LHCN-M2 (cell line): ENCODE data around the gene DPP10. TPM values are rescaled to one million over a fixed set of nuclear protein-coding genes. Genes with fewer than 3 reads are reported as not detected.
"Not testable (repeated sequence)": the region's sequence is repeated elsewhere in the genome, so short reads cannot be mapped to it uniquely, and the experiment has no call there.

Experiments
- DNase-seq: peaks from one replicate; pipeline ENCODE4 v3.0.0-alpha.2; 2012; ENCODE audit warnings: low read depth
- total RNA-seq: library from RNA; depleted of rRNA; stranded (reverse); fragments of >200 nt; gene quantifications from 2 replicates; pipeline ENCODE4 v1.2.3, GENCODE V29; 2014

DPP10 gene
- total RNA-seq, 1 experiment from 2014 or later: not detected

DNA sequence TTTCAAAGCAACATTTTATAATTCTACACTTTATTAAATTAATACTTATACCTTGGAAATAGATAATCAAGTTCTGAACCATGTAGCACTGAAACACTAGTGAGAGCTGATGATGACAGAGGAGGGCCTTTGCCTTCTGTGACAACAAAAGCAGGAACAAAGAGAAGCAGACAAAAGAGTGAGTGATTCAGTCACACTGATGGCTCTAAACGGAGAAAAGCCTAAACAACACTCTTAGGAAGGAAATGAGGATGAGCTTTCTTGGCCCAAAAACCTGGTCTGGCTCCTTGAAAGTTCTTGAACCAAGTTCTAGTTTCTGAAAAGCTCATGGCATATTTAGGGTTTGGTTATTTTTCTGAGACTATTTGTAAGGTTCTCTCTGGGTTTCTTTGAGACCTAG is 271.9 kb downstream of the DPP10 start:
- no peak for DNase-seq

DNA sequence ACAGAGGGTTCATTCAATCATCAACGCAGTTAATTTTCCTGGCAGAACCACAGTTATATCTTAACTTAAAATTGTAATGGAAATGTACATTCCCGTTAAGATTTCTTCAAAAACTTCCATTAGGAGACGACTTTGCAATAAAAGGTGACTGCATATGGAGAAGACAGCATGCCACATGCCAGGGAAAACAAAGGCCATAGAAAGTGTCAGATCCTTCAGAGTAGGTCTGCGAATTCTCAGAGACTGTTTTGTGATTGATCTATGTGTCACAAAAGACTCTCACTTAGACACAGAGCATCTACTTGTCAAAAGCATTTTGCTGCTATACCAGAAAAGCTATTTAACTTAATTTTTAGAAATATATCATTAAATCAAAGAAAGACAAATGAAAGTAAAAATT is 274.6 kb downstream of the DPP10 start:
- no peak for DNase-seq

DNA sequence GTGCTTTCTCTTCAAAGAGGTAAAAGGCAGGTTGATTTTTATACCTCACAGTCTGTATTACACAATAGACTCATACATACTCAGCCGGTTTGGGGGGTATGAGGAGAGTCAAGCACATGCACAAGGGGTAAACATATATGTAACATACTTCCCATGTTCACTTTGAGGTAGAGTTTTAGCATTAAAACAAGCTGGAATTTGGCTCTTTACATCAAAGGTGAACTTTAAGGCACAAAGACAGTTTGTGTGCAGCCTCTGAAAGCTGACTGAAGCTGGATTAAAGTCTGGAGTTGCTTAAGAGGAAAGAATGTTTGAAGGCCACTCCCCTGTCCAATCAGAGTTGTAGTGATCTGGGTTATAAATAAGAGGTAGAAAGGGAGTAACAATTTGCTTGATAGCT is 282.0 kb downstream of the DPP10 start:
- DNase-seq: no peak

DNA sequence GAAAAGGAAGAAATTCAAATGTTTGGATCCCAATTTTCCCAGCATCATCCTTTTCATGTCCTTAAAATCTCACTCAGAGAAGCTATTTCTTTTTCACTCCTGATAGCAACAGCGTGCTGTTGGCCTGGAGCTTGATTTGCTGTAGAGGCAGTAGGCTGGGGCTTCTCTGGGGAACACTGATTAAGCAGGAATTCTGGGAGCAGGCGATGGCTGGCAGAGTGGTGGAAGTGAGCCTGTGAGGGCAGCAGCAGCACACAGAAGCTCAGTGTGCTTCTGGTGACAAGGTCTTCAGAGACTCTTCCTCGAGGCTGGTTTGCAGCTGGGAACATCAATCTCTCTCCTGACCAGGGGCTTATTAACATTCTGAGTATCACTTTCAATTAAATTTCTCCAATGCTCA is 284.6 kb downstream of the DPP10 start:
- DNase-seq: no peak

DNA sequence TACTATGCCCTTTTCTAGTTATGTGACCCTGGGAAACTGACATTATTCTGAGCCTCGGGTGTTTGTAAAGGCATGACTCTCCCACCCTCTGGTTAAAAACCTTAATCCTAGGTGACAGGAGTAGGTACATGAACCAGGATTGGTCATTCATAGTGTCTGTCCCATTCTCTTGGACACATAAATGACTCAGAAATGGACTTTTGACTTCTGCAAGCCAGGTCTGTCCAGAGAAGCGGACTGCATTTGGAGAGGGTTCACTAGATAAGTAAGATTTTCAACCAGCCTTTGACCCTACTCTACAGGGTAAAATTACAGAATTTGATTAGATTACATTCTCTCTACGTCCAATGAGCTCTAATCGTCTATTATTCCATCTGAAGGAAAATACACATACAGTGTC is 285.9 kb downstream of the DPP10 start:
- DNase-seq: no peak

DNA sequence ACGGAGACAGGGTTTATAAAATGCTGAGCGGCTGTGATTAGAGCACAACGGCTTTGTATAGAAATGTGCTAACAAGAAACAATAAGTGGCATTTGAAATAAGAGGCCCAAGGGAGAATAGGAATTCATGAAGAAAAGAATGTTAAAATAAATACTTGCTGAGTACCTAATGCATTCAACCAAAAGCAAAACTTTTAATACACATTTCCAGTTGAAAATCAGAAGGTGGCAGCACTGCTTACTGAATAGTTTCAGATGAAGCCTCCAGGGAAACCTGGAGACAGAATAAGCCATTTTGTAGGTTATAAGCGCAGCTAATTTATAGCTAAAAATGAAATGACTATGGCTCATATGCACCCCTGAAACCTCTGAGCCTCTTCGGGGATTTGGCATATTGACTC is 286.6 kb downstream of the DPP10 start:
- DNase-seq: no peak

DNA sequence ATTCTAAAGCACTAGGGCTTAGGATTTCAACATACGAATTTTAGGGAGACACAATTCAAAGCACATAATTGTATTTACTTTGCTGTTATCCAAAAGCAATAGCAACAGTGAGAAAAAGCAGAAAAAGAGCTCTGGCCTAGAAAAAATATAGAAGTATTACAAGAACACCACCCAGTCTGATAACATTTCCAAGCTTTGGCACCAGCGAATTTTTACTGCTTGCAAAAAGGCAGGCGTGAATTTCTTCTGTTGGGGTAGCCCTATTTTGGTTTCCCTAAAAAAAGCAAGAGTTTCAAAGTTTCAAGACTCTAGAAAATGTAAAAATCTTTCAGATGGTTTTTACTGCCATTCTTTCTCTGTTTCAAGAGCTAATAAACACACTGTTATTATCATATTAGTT is 292.7 kb downstream of the DPP10 start:
- DNase-seq: no peak

DNA sequence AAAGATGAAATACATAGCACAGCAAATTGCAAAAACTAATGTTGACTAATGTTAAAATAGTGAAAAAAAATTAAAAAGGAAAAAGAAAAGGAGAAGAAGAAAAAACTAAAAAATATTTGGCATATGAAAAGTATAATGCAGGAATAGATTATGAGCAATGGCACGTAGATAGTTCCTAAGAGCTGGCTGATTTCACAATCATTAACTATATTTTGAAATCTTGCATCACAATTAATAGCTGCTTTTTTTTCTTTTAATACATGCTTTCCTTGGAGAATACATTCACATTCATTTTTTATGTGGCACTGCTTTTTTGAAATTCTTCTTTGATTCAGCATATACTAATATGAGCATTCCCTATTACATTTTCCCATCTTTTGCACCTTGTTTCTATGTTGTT is 299.8 kb downstream of the DPP10 start:
- no peak for DNase-seq

DNA sequence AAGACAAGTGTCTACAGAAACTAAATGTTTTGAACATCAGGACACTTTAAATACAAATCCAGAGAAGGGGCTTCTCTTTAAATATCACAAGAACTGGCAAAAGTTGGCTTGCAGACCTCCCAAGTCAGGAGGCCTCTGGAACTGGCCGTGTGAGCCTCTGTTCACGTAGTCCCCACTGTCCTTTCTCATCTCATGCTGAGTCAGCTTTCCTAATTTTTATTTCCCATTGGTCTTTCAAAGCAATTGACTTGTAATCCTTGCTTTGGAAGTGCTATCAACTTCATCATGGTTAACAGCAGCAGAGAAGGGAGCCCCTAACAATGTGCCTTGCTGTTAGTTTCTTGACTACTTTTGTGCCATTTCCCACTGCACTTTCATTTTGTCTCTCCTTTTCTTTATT is 303.3 kb downstream of the DPP10 start:
- DNase-seq: no peak

DNA sequence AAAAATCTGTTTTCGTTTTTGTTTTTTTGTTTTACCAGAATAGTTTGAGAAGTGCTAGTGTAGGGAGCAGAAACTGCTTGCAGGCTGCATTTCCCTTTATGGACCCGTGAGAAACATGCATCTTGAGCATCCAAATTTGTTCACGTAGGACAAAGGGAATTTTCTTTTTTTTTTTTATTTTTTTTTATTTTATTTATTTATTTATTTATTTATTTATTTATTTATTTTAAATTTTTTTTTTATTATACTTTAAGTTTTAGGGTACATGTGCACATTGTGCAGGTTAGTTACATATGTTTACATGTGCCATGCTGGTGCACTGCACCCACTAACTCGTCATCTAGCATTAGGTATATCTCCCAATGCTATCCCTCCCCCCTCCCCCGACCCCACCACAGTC is 305.7 kb downstream of the DPP10 start:
- DNase-seq: not testable (repeated sequence)

DNA sequence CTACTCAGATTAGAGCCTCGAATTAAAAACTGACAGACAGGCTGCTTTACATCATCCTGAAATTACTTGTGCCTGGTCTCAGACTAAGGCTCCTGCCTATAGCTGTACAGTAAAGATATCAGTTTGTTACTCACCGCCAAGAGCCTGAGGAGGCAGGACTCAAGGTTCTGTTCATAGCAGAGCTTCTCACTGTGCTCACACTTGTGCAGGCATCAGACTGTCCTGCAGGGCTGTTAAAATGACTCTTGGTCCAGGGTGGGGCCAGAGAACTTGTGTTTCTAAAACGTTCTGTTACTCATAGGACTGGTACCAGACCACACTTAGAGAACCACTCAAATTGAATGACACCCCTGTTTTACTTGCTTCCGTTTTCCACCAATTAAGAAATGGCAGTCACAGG is 310.0 kb downstream of the DPP10 start:
- no peak for DNase-seq

DNA sequence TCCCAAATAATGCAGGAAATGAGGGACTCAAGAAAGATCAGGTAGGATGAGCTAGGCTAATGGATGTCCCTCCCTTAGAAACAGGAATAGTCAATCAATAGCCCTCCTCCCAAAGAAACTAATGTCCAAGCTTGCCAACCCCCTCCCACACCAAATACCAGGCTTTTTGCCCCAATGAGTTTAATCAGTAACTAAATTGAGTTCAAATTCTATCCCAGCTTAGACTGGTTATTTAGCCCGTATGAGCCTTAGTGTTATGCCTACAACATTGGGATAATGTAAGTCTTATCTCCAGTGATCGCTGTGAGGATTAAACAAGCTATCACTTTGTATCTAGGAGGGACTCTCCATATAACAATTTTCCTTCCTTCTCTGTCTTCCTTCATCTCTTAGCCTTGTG is 310.7 kb downstream of the DPP10 start:
- no peak for DNase-seq

DNA sequence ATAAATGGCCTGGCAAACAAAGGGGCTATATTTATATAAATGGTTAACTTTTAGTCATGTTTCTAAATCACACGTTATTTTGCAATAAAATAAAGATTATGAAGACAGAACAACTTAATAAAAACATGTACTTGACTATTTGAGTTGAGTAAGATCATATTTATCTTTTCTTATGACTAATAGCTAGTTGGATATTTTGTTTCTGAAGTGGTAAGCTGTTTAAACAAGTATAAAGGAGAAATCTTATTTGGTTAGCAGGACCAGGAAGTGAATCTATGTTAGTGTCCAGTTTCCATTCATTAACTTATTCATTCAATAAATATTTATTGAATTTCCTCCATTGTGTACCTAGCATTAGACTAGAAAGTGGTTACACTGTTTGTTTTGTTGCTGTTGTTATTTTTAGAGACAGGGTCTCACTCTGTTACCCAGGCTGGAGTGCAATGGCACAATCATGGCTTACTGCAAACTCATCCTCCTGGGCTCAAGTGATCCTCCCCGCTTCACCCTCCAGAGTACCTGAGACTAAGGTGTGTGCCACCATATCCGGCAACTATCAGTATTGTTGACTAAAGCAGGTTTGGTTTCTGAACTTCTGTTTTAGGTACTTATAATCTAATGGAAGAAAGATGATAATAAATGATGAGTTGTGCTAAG is 312.6 kb downstream of the DPP10 start:
- no peak for DNase-seq

DNA sequence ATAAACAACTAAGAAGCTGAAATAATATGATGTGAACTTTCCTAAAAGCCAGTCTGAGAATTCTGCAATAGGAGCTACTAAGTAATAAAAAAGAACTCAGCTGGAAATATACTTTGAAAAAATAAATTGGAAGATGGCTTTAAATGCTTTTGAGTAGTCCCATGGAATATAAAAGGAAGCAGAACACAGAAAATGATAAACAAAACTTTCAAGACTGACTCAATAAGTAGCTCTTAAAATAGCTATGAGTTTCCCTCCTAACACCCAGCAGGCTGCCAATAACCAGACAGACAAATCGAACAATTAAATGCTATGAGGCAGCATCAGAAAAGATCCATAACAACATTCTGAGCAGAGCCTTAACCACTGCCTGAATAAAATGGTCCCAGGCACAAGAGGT is 319.9 kb downstream of the DPP10 start:
- no peak for DNase-seq

DNA sequence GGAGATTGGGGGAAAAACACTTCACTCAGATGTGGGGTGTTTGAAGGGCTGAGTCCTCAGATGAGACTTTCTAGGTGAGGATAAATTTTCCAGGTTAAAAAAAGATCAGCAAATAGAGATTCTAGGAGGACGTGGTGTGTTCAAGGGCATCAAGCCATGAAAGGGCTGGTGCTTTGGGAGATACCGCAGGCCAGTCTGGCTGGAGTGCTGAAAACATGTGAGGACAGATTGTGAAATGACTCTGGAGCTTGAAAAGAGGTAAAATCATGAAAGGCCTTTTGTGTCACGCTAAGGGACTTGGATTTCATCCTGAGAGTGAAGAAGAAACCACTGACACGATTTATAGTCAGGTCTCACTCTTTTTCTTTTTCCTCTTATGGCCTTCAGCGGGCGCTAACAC is 320.5 kb downstream of the DPP10 start:
- DNase-seq: no peak

DNA sequence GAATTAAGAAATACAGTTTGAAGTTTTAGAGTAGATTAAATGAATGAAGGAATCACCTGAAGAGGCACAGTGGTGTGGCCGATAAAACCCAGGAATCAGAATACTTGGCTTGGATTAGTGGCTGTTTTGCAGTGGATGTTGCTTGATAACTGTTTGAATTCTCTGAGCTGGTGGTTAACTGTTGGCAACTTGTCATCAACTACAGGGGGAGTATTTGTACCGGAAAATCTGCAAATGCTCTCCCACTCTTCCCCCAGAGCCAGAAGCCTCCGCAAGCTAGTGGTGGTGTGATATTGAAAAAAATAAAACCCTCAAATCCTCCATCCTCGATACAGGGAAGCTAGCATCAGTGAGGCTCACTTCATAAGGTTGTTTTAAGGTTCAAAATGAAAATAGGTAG is 326.7 kb downstream of the DPP10 start:
- DNase-seq: no peak

DNA sequence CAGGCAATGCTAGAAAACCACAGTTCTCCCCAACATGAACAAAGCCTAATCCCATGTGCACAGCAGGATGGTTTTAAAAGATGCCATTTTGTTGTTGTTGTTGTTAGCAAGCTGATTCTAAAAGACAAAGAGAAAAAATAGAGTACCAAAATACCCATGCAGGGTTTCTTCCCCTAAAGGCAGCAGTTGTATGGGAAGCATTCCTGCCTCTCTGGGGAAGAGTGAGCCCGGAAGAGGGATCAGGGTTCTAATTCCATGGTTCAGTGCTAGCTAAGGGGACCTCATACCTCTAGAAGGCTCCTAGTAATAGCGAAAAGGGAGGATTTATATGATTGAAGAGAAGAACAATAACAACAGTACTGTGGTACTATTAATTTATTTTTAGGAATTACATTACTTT is 327.6 kb downstream of the DPP10 start:
- DNase-seq: no peak

DNA sequence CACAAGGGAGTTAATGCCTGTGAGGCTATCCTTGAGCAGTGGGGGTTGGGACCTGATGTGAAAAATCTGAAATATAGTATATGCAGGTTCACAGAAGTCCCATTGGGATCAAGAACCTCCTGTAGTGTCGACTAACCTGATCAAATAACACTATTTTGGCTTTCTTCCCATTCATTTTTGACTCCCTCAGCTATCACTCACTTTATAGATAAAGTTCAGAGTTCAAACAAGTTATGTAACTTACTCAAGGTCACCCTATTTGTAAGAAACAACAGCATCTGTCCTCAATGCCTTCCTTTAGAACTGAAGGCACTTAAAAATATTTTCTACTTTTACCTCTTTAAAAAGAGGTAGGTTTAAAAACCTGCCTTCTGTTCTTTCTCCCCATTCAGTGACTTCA is 341.6 kb downstream of the DPP10 start:
- DNase-seq: no peak

DNA sequence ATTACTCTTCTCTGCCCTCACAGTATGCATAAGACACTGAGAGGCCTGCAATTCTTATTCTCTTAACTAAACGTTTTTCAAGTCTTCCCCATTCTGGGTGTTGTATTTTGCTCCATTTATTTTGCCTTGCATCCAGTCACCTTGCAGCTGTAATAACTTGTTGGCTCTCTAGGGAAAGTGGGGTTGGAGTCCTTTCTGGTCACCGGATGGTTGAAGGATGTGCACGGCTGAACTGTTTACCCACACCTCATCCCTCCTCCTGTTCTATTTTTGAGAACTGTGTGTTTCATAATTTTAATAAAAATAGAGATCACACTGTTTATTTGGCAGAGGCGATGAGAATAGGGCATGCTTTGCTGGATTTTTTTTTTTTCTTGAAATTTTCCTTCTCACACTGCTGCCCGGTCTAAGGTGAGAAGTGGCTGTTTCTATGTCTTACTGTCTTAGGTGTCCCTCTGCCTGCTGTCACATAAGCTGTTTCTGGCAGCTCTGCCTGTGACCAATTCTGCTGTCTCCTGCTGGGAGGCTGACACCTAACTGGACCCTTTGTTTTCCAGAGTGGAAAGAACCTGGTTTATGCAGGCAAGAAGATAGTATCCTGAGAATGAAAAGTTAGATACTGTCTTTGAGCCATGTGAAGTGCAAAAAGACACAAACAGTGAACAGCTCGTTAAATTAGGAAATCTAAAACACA is 342.6 kb downstream of the DPP10 start:
- DNase-seq: no peak

DNA sequence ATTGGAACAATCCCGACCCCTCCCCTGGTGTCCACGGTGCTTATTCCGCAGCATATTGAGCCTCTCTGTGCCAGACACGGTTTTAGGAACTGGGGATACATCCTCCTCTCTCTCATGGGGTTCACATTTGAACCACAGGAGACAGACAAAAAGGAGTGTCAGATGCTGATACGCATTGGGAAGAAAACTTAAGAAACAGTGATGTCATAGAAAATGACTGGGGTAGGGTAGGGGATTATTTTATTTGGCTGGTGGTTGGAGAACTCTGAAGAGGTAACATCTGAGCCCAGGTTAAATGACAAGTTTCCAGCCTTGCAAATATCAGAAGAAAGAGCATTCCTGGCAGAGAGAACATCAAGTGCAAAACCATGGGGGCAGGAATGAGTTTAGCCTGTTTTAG is 344.5 kb downstream of the DPP10 start:
- DNase-seq: no peak

DNA sequence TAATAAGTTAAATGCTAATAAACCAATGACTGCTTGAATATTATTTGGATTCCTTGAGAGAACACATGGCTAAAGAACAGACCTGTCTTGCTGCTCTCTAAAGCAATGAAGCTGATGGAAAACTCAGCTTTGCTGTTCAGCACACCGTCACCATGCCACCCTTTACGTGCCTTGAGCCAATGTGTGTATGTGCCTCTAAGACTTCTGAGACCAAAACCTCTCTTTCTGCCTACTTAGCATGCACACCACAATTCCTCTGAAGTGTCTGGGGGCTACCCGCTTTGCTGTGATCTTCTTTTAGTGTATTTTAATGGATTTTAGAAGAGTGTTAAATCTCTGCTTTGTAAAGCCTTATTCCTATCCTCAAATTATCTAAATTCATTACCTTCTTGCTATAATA is 345.0 kb downstream of the DPP10 start:
- DNase-seq: no peak

DNA sequence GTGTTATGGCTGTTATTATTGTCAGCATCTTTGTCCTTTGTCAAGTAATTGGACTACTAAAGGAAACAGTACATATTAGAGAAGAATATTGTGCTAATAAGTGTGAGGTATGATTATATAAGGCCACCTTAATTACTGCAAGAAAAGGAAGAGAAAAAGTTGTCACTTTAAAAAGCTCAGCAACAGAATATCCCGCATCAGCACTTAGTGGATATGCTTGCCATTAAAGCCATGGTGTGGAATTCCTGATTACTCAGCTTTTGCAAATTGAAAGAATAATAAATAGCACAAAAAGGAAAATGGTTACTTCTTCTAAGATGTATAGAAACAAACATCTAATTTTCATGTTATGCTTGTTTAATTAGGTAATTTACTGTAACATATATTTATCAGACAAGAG is 347.5 kb downstream of the DPP10 start:
- no peak for DNase-seq

DNA sequence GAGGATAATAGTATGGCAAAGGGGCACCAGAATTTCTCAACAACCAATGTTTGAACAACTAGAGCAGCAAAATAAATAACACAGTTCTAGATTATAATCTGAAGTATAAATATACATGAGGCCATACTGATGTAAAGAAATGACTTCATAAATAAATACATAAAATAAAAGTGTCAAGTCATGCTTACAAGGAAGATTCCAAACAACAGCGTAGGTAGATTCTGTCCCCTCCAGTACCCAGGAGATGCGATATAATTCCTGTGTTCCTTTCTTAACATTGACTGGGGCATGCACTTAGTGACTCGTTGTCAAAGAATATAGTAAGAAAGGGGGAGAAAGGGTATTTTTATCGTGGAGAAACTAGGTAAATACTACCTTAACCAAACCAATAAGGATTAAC is 355.1 kb downstream of the DPP10 start:
- DNase-seq: no peak

DNA sequence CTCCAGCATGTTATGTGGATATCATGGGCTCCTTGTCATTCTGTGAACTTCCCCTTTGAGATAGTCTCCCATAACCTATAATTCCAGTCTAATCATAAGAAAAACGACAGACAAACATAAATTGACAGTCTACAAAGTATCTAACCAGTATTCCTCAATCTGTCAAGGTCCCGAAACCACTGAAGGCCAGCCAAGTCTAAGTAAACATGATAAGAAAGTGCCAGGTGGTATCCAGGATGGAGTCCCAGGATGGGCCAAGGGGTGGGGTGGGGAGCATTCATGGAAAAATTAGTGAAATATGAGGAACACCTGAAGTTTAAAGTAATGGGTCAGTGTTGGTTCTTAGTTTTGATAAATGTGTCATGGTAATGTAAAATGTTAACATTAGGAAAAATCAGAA is 355.5 kb downstream of the DPP10 start:
- DNase-seq: no peak
